Measurements from ENCODE around the gene SLC2A3.
"Not testable (repeated sequence)": the region's sequence is repeated elsewhere in the genome, so short reads cannot be mapped to it uniquely, and the experiment has no call there.

The SLC2A3 gene

DNA sequence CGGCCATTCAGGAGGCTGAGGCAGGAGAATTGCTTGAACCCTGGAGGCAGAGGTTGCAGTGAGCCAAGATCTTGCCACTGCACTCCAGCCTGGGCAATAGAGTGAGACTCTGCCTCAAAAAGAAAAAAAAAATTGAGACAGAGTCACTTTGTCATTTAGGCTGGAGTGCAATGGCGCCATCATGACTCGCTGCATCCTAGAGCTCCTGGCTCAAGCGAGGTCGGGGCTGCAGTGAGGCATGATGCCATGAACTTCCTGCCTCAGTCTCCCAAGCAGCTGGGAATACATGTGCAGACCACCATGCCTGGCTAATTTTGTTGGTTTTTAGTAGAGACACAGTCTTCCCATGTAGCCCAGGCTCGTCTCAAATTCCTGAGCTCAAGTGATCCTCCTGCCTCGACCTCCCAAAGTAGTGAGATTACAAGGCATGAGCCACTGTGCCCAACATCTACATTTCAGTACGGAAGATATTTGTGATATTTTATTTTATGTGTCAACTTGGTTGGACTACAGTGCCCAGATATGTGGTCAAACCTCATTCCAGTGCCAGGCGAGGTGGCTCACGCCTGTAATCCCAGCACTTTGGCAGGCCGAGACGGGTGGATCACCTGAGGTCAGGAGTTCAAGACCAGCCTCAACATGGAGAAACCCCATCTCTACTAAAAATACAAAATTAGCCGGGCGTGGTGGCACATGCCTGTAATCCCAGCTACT is 14.4 kb upstream of the SLC2A3 start:
- FAIRE-seq = not testable (repeated sequence)

DNA sequence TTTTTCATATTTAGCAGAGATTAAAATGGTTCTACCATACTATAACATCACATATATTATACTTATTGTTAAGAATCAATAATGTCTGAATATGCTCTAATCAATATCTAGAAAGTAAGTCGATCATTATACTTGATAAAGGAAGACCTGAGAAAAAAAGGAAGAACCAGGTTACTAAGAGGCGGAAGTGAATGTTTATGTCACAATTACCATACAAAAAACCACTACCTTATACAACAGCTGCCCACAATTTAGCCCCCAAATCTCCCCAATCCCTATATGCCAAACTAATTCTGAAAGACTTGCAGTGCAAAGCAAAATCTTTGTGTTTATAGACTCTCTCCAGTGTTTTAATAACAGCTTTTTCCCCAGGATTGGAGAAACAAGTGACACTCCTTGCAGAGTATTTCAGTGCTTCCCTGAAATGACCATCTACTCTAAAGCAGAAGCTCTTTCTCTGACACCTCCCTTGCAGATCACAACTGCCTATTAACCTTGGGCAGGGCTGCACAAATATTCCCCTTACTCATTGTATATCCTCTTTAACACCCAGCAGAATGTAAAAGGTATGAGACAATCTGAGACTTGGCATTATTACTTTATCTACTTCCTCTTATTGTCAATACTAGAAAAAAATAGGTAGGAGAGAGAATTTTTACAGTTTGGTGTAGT is 12.7 kb upstream of the SLC2A3 start:
- no peak for FAIRE-seq

DNA sequence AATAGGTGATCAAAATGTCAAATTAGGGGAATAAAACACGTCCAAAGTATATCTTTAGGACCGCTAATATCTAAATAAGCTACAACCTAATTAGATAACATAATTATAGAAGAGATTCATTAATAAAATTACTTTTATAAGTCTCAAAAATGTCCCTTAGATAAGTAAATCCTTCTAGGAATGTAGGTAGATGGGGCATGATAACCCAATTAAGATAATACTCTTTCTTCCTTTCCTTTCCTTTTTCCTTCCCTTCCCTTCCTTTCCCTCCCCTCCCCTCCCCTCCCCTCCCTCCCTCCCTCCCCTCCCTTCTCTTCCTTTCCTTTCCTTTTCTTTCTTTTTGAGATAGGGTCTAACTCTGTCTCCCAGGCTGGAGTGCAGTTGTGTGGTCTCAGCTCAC is 11.0 kb upstream of the SLC2A3 start:
- no peak for FAIRE-seq

DNA sequence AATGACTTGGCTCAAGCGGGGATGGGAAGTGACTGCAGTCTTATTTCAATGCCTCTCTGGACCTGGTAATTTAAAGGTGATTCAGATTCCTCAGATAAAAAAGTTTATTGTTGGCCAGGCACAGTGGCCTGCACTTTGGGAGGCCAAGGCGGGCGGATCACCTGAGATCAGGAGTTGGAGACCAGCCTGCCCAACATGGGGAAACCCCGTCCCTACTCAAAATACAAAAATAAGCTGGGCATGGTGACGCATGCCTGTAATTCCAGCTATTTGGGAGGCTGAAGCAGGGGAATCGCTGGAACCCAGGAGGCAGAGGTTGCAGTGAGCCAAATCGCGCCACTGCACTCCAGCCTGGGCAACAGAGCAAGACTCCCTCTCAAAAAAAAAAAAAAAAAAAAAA is 8.8 kb upstream of the SLC2A3 start:
- not testable (repeated sequence) for FAIRE-seq

DNA sequence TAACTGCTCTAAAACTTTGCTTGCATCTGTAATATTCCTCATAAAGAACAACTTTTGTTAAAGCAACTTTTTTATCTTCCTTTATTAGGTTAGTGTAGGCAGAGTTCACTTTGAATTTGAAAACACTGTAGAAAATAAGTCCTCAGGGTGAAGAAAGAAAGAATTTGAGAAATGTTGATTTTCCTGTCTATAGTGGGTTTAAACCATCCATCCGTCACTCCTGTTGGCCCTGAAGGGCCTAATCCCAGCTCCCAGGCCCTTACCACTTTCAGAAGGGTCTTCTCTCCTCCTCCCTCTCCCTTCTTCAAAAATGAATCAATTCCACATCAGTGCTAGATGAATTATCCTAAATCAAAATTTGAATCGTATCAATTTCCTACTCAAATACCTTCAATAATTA is 4.9 kb upstream of the SLC2A3 start:
- FAIRE-seq = no peak

DNA sequence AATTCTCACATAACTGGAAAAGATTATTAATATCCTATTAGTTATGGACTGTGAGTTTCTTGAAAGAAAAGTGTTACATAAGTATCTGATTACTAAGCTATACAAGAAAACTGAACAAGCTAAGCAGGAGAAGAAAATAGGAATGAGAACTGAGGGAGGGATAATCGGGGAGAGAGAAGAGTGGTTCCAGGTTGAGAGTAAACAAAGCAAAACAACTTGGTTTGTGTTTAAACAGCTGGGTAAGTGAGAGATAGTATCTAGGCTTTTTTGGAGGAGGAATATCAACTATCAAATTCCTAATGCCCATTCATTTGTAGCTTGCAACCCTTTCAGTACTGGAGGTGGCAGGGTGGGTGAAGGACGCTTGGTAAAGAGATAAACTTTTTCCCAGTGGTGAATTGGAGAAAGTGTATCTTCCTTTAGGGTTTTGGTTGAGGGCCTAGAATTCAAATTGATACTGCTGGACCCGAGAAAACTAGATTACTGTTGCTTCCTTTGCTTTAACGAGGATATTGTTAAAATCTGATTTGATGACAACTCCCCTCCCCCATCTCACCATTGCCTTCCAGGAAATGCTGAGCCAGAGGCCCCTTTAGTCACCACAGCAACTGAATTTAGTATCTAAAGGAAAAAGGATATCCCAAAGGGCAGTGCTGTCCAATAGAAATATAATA is 2.0 kb upstream of the SLC2A3 start:
- FAIRE-seq = no peak

DNA sequence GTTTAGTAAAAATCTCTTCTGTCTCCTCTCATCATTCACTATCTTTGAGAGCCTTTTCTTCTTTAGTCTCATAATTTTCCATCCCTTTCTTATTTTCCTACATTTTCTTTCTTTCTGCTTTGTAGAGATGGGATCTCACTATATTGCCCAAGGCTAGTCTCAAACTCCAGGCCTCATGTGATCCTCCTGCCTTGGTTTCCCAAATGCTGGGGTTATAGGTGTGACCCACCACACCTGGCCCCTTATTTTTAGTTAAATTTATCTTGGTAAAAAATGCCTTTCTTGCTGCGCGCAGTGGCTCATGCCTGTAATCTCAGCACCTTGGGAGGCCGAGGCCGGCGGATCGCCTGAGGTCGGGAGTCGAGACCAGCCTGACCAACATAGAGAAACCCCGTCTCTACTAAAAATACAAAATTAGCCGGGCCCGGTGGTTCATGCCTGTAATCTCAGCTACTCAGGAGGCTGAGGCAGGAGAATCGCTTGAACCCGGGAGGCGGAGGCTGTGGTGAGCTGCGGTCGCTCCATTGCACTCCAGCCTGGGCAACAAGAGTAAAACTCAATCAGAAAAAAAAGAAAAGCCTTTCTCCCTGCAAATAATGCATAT is 996 bp downstream of the SLC2A3 start:
- FAIRE-seq = no peak

DNA sequence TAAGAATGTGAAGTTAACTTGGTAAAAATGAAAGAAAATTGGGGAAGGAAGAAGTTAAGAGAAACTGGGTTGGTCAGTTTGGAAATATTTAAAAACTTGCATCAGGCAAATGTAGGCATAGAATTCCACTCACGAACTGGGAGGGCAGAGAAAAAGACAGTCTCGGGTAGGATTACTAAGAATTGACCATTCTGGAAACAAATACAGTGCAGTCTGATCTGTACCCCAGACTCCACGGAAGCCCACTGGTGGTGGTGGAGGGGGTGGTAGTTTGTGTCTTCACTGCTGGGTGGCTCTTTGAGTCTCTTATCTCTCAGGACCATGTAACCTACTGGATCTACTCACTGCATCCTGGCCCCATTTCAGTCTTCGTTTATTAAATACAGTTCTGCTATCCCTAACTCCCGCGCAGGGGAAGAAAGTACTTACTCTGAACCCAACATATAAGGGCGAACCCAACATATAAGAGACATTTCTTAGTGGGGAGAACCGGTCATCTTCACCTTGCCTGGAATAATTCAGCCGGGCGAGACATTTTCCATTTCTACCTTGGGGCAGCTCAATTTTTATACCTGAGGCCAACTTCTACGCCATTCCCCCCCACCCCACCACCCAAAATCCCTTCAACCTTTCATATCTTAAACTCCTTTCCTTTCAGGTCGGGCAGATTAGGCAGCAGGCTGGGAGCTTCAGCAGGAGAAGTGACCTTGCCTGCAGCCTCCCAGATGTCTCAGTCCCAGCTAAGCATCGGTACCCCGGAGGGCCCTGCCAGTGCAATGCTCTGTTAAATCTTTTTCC is 1.7 kb downstream of the SLC2A3 start:
- no peak for FAIRE-seq

DNA sequence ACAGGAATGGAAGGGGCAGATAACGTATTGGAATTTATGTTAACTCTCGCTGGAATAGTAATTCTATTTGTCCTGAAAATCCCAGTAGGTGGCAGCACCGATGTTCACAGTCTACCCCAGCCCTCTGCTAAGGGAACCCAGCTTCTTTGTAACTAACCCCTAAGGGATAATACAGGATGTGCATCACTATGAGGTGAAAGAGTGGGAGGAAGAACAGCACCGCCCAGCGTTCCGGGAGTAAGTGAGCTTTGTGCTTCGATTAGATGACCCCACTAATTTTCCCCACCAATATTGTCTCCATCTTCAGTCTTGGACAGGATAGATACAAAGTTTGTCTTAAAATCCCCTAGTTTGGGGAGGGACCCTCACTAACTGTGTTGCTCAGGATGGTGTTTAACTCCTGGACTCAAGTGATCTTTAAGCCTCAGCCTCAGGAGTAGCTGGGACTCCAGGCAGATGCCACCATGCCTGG is 2.7 kb downstream of the SLC2A3 start:
- peak; percentile 89 for FAIRE-seq

DNA sequence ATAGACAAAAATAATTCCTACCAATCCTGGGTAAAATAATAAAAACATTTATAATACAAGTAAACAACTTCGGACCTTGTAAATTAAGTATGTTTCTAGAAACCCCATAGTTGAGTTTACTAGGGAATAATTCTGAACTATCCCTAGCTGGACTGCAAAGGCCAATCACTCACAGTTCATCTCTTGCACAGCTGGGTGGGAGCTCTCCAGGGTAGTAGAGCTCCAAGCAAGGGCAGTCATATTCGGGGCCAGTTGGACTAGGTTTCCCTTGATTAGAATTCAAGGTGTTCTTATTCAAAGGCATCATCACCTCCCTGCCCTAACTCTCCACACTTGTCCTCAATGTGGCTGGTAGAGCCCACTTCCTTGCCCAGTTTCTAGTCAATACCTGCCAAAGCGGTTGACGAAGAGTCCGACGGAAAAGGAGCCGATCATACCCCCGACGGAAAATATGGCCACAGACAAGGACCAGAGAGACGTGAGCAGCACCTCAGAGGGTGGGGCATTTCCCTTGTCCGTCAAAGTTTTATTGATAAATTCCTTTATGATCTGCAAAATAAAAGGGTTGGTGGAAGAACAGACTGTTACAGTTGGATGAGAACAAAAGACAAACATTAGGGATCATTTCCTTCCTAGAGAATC is 3.3 kb downstream of the SLC2A3 start:
- FAIRE-seq = not testable (repeated sequence)

DNA sequence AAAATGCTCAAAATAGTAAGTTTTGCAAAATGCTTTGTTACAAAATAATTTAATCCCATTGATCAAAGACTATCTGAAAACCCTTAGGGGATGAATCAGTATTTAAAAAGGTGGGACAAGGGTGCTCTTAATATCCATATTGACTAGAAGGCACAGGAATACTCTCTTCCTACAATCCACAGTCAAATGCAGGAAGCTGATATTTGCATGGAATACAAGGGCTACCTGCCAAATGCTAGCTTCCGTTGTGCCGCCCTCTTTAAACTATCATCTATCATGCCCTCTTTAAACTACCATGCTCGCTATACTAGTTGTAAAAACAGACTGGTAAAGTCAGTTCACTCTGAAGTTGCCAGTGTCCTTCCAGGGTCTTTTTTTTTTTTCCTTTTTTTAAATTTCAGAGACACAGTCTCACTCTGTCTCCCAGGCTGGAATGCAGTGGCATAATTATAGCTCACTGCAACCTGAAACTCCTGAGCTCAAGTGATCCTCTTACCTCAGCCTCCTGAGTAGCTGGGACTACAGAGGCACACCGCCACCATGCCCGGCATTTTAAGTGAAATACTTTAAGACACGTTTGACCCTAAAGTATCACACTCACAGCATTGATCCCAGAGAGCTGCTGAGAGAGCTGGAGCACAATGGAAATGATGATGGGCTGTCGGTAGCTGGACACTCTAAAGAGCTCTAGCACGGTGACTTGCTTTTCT is 6.7 kb downstream of the SLC2A3 start:
- no peak for FAIRE-seq

DNA sequence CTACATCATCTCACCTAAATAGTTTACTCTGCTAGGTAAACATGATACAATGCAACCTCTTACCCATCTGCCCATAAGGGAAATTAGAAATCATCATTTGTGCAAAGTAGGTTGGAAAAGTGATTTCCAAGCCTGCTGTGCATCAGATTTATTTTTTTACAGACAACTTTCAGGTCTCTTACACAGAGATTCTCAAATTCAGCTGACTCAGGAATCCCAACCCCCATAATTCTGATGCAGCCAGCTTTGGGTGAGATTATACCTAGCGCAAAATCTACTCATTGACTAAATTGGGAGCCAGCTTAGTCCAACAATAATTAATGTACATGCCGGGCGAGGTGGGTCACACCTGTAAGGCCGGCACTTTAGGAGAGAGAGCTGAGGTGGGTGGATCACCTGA is 8.5 kb downstream of the SLC2A3 start:
- no peak for FAIRE-seq

DNA sequence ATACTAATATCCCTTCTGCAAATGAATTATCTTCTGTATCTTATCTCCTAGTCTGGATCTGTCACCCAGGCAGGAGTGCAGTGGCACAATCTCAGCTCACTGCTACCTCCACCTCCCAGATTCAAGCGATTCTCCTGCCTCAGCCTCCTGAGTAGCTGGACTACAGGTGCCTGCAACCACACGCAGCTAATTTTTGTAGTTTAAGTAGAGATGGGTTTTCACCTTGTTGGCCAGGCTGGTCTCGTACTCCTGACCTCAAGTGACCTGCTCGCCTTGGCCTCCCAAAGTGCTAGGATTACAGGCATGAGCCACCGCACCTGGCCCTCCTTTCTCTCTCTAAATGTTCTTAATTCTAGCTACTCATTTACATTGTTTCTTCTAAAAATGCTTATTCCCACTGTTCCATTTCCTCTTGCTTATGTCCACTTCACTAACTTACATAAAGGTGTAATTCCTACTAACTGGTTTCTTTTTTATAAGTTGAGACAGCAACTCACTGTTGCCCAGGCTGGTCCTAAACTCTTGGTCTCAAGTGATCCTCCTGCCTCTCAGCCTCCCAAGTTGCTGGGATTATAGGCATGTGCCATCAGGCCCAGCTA is 9.8 kb downstream of the SLC2A3 start:
- not testable (repeated sequence) for FAIRE-seq

DNA sequence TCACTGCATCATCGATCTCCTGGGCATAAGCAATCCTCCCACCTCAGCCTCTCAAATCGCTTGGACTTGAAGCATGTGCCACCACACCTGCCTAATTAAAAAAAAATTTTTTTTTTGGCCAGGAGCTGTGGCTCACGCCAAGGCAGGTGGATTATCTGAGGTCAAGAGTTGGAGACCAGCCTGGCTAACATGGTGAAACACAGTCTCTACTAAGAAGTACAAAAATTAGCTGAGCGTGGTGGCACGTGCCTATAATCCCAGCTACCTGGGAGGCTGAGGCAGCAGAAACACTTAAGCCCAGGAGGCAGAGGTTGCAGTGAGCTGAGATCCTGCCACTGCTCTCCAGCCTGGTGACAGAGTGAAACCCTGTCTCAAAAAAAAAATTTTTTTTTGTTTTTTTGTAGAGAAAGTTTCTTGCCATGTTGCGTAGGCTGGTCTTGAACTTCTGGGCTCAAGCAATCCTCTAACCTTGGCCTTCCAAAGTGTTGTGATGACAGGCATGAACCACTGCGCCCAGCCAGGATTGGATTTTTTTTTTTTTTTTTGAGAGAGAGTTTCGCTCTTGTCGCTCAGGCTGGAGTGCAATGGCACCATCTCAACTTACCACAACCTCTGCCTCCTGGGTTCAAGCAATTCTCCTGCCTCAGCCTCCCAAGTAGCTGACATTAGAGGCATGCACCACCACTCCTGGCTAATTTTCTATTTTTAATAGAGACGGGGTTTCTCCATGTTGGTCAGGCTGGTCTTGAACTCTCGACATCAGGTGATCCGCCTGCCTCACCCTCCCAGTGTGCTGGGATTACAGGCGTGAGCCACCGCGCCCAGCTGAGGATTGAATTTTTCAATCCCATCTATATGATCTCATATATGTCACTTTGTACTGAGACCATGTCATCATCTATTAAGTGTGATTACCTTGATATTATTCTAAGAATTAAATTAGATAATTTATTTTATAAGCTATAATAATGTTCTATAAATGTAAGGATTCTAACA is 12.4 kb downstream of the SLC2A3 start:
- no peak for FAIRE-seq

DNA sequence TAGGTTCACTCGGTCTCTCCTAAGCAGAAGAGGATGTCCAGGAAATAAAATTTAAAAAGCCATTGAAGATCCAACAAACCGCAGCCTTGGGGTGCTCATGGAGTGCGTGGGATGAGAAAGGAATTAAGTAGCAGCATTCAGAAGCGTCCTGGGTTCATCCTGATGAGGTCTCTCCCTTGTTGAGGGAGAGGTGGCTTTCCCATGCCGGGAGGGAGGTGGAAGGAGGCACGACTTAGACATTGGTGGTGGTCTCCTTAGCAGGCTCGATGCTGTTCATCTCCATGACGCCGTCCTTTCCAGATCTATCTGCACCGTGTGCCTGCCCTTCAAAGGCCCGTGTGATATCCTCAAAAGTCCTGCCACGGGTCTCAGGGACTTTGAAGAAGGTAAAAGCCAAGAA is 14.8 kb downstream of the SLC2A3 start:
- not testable (repeated sequence) for FAIRE-seq

DNA sequence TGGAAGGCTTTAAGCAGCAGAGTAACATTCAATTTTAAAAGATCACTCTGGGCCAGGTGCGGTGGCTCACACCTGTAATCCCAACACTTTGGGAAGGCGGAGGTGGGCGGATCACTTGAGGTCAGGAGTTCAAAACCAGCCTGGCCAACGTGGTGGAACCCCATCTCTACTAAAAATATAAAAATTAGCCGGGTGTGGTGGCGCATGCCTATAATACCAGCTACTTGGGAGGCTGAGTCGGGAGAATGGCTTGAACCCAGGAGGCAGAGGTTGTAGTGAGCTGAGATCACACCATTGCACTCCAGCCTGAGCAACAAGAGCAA is 17.8 kb downstream of the SLC2A3 start:
- FAIRE-seq = not testable (repeated sequence)

DNA sequence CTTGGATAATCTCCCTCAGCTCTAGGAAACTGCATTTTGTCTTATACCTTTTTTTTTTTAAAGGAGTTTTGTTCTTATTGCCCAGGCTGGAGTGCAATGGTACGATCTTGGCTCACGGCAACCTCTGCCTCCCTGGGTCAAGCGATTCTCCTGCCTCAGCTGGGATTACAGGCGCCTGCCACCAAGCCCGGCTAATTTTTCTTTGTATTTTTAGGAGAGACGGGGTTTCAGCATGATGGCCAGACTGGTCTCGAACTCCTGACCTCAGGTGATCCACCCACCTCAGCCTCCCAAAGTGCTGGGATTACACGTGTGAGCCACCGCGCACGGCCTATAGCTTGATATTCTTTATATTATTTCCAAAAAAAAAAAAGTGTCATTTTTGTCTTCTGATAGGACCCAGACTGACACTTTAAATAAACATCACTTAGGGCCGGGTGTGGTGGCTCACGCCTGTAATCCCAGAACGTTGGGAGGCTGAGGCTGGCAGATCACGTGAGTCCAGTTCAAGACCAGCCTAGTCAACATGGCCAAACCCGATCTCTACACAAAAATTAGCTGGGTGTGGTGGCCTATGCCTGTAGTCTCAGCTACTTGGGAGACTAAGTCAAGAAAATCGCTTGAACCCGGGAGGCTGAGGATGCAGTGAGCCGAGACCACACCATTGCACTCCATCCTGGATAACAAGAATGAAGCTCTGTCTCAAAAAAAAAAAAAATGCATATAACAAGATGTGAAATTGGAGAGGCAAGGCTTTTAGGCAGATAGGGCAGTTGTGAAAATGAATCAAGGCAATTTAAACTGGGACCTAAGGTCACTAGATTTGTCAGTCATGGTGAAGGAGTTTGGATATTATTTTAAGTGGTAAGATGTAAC is 18.4 kb downstream of the SLC2A3 start:
- FAIRE-seq = no peak

DNA sequence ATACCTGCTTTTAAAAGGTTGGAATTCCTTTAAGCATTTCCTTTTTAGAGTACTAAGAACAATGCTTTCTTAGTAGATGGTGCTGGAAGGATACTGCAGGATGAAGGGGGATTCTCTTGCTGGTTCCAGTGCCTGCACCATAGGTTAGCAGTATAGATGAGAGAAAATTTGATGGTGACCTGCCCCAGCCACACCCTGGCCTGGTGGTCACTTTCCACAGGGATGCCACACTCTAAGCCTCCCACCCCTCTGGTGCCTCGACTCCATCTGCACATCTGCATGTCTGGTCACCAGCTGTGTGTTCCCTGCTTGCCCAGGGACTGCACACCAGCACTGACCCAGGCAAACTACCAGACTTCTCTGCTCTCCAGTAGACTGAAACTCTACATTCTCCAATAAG is 19.1 kb downstream of the SLC2A3 start:
- no peak for FAIRE-seq
